Stomach (tissue), 4 donors: ENCODE data around the gene SRGAP2B.
"Not testable (repeated sequence)": the region's sequence is repeated elsewhere in the genome, so short reads cannot be mapped to it uniquely, and the experiment has no call there.

Experiments
- CTCF ChIP-seq, 7 experiments: fragments of 450-650 bp in 4 of 7; fragments of 200-600 bp in 3 of 7; sonication (generic) in 3 of 7; IDR thresholded peaks; one replicate each; pipeline ENCODE4 v1.5.1; 2016 to 2019; ENCODE audit warnings: antibody characterized with exemption in 7 of 7, control low read depth in 2 of 7, mild to moderate bottlenecking in 1 of 7
- POLR2A ChIP-seq, 4 donors: fragments of 450-650 bp; IDR thresholded peaks; one replicate each; pipeline ENCODE4 v1.6.1; 2016; ENCODE audit warnings: antibody characterized with exemption in 4 of 4, control low read depth in 2 of 4, mild to moderate bottlenecking in 1 of 4, moderate library complexity in 1 of 4
- POLR2AphosphoS5 ChIP-seq, 3 donors: sonication (generic); formaldehyde crosslinking; IDR thresholded peaks; one replicate each; pipeline ENCODE4 v1.6.1; 2016; ENCODE audit warnings: antibody characterized with exemption in 3 of 3

- not testable (repeated sequence) for TF ChIP-seq POLR2A, CTCF, POLR2AphosphoS5 (IDR thresholded peaks at IDR 0.05)
Measured at GRCh38 chr1:144893062-144893461, 202.1 kb downstream of the SRGAP2B start.
